Measurements from ENCODE around the gene SUN3.

- TF ChIP-seq CTCF (IDR thresholded peaks at IDR 0.05) (no peak), REST (IDR thresholded peaks at IDR 0.05; ENCODE audit: insufficient read depth in 1 of 2, low read depth in 2 of 2, low read length in 1 of 2) (no peak), SIN3A (IDR thresholded peaks at IDR 0.05; ENCODE audit: borderline replicate concordance, insufficient read depth, low read depth, low read length) (no peak), POLR2AphosphoS5 (IDR thresholded peaks at IDR 0.05; ENCODE audit: low read depth, low read length) (no peak), TCF7L2 (IDR thresholded peaks at IDR 0.05; ENCODE audit: low read depth, low read length) (no peak)
These were observed 20.9 kb upstream of the SUN3 start for GRCh38 chr7:48049850-48050249.
